ENCODE results near the gene UHRF1.
"Not testable (repeated sequence)": the region's sequence is repeated elsewhere in the genome, so short reads cannot be mapped to it uniquely, and the experiment has no call there.

UHRF1 gene

GRCh38 chr19:4909156-4909896, at the start of gene UHRF1:
Gene UHRF1 (plus strand): TSS chr19:4909501. CDS start chr19:4910886, 1,385 bp downstream.
- DNase-seq (ENCODE audit: low spot score): no peak

- no peak for DNase-seq (ENCODE audit: low spot score)
These were observed 49.6 kb upstream of the UHRF1 start for GRCh38 chr19:4859697-4860096.

GRCh38 chr19:4861147-4861546, 48.2 kb upstream of the UHRF1 start:
- no peak for DNase-seq (ENCODE audit: low spot score)

- peak; percentile 52 for DNase-seq (ENCODE audit: low spot score)
These were observed 42.5 kb upstream of the UHRF1 start for GRCh38 chr19:4866595-4867424.

GRCh38 chr19:4867534-4868285, 41.6 kb upstream of the UHRF1 start, which contains the start of gene PLIN3:
Gene PLIN3 (minus strand): TSS chr19:4867667. CDS start chr19:4861394, 6,273 bp downstream.
- peak; percentile 100 for DNase-seq (ENCODE audit: low spot score)

GRCh38 chr19:4868286-4868834, 40.9 kb upstream of the UHRF1 start:
- no peak for DNase-seq (ENCODE audit: low spot score)

GRCh38 chr19:4870025-4870700, 39.1 kb upstream of the UHRF1 start:
- DNase-seq (ENCODE audit: low spot score): peak; percentile 86

- no peak for DNase-seq (ENCODE audit: low spot score)
These were observed 37.6 kb upstream of the UHRF1 start for GRCh38 chr19:4871711-4872110.

- DNase-seq (ENCODE audit: low spot score): no peak
These were observed 35.4 kb upstream of the UHRF1 start for GRCh38 chr19:4873930-4874329.

GRCh38 chr19:4877753-4878490, 31.4 kb upstream of the UHRF1 start:
- no peak for DNase-seq (ENCODE audit: low spot score)

GRCh38 chr19:4878491-4878968, 30.8 kb upstream of the UHRF1 start:
- DNase-seq (ENCODE audit: low spot score): no peak

- no peak for DNase-seq (ENCODE audit: low spot score)
These were observed 30.3 kb upstream of the UHRF1 start for GRCh38 chr19:4879041-4879440.

- not testable (repeated sequence) for DNase-seq (ENCODE audit: low spot score)
These were observed 26.4 kb upstream of the UHRF1 start for GRCh38 chr19:4882874-4883273.

GRCh38 chr19:4884993-4885392, 24.3 kb upstream of the UHRF1 start:
- not testable (repeated sequence) for DNase-seq (ENCODE audit: low spot score)

- not testable (repeated sequence) for DNase-seq (ENCODE audit: low spot score)
These were observed 21.5 kb upstream of the UHRF1 start for GRCh38 chr19:4887803-4888202.

GRCh38 chr19:4889034-4889815, 20.1 kb upstream of the UHRF1 start:
- peak; percentile 50 for DNase-seq (ENCODE audit: low spot score)

GRCh38 chr19:4891066-4891465, 18.2 kb upstream of the UHRF1 start:
- no peak for DNase-seq (ENCODE audit: low spot score)

GRCh38 chr19:4892962-4893361, 16.3 kb upstream of the UHRF1 start:
- not testable (repeated sequence) for DNase-seq (ENCODE audit: low spot score)

GRCh38 chr19:4896372-4896771, 12.9 kb upstream of the UHRF1 start:
- DNase-seq (ENCODE audit: low spot score): peak; percentile 33

- DNase-seq (ENCODE audit: low spot score): no peak
These were observed 12.2 kb upstream of the UHRF1 start for GRCh38 chr19:4897146-4897545.

All from AG08395 (cell line).